GM13976 (cell line): ENCODE results near the gene MAP2K3.
"Not testable (repeated sequence)": the region's sequence is repeated elsewhere in the genome, so short reads cannot be mapped to it uniquely, and the experiment has no call there.

ENCODE experiments used
- DNase-seq: peaks from one replicate; pipeline ENCODE4 v3.0.0; 2012; ENCODE audit warnings: low spot score
- in situ Hi-C: fragments of 300-500 bp; cut with MboI; formaldehyde crosslinking; loops from one replicate; pipeline ENCODE4 v1.12.0; 2022; ENCODE audit warnings: low sequenced_read_pairs, mixed read lengths, inconsistent platforms; ENCODE audit not compliant: unreplicated experiment
- TF ChIP-seq, protein P1 (sequence below): IDR thresholded peaks from 2 replicates; pipeline ENCODE4 v1.5.1; 2012; ENCODE audit warnings: borderline replicate concordance, mild to moderate bottlenecking; ENCODE audit not compliant: insufficient read depth; ENCODE audit errors: extremely low read depth, missing control alignments, control extremely low read depth

The MAP2K3 gene

DNA sequence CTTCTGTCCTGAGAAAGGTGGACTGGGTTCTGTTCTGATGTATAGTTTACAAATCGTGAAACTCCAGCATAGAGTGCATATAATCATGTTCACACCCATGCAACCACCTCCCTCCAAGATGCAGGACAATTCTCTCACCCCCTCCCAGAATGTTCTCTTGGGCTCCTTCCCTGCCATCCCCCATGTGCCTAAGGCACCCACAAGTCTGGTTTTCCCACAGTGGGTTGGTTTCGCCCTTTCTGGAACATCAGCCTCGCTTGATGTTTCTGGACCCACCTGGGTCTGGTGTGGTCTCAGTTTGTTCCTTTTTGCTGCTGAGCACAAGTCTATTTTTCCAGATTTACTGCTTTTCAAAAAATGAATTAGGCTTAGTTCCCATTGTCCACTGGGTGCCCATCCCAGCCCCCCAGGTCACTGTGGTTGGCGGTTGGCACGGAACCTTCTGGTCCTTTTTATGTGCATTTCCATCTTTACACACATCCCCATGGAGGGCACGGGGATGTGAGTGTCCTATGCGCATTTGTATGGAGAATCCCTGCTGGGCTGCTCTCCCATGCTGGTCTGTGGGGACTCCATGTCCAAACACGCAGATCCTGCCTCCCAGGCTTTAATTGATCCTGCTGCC, 19.0 kb downstream of the MAP2K3 start:
- TF ChIP-seq, protein P1, sequence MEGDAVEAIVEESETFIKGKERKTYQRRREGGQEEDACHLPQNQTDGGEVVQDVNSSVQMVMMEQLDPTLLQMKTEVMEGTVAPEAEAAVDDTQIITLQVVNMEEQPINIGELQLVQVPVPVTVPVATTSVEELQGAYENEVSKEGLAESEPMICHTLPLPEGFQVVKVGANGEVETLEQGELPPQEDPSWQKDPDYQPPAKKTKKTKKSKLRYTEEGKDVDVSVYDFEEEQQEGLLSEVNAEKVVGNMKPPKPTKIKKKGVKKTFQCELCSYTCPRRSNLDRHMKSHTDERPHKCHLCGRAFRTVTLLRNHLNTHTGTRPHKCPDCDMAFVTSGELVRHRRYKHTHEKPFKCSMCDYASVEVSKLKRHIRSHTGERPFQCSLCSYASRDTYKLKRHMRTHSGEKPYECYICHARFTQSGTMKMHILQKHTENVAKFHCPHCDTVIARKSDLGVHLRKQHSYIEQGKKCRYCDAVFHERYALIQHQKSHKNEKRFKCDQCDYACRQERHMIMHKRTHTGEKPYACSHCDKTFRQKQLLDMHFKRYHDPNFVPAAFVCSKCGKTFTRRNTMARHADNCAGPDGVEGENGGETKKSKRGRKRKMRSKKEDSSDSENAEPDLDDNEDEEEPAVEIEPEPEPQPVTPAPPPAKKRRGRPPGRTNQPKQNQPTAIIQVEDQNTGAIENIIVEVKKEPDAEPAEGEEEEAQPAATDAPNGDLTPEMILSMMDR: no peak
- in situ Hi-C loops: loop anchor here (25.0 kb wide), 1 partner anchor 484 kb away; no protein-coding TSS in a partner anchor
- DNase-seq: peak; percentile 56

DNA sequence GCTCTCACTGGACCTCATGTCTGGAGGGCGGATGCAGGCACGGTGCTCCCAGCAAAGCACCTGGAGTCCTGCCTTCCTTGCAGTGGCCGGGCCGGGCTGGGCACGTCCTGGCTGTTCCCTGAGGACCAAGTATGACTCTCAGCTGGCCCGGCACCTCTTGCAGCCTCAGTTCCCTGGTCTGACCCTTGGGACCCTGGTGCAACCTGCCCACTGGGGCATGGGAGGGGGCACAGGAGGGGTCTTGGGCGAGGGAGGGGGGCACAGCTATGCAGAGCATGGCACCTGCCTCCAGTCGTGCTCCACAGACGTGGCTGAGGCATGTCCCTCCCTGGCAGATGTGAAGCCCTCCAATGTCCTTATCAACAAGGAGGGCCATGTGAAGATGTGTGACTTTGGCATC, 19.6 kb downstream of the MAP2K3 start:
- in situ Hi-C loops: loop anchor here (25.0 kb wide), 1 partner anchor 483 kb away; no protein-coding TSS in a partner anchor
- TF ChIP-seq, protein P1: no peak
- peak; percentile 44 for DNase-seq

DNA sequence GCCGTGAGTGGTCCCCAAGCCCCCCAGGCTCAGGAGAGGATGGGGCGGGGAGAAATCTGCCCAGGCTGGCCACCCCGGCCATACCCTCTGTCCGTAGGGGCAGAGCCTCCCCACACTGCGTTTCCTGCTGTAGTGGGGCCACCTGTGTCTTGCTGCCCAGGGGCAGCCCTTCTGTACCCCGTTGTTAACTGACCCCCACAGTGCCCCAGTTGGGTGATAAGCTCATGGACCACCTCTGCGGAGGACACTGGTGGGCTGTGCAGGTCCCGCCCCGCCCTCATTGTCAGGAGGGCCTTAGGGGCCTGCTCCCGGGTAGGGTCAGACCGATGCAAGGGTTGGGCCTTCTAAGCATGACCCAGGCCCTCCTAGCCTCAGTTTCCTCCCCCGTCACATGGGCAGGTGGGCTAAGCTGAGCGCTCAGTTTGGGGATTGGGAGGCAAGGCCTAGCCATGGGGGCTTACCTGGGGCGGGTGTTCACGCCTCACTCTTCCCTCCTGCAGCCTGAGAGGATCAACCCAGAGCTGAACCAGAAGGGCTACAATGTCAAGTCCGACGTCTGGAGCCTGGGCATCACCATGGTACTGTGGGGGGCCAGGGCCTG, 20.1 kb downstream of the MAP2K3 start:
- in situ Hi-C loops: loop anchor here (25.0 kb wide), 1 partner anchor 483 kb away; no protein-coding TSS in a partner anchor
- DNase-seq: not testable (repeated sequence)

DNA sequence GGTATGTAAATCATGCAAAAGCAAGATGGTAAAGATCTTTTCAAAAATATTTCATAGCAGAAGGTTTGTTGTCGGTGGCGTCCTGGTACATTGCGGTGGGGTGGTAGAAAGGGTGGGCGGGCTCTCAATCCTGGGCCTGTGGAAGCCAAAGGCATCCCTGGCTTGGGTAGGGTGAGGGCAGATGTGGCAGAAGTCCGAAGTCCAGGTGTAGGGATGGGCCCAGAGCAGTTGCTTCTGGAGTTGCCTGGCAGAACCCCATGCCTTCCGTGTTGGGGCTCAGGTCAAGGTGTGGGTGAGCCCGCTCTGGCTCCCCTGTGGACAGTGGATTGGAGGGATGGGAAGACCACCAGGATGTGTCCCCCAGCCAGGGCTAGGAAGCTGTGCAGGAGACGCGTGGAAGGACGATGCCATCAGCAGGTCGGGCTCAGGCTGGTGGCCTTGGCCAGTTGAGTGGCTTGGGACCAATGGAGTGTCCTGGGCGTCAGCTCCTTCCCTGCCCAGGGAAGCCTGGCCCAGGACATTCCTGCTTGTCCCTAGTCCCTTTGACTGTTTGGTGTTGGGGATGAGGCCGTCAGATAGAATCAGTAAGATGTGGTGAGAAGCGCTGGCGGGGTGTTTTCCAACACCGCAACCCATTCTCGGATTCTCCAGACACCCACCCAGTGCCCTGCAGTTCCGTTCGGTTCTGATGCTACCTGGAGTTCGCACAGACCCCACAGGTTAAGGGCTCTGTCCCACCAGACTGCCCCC, 21.1 kb downstream of the MAP2K3 start:
- in situ Hi-C loops: loop anchor here (25.0 kb wide), 1 partner anchor 482 kb away; no protein-coding TSS in a partner anchor

DNA sequence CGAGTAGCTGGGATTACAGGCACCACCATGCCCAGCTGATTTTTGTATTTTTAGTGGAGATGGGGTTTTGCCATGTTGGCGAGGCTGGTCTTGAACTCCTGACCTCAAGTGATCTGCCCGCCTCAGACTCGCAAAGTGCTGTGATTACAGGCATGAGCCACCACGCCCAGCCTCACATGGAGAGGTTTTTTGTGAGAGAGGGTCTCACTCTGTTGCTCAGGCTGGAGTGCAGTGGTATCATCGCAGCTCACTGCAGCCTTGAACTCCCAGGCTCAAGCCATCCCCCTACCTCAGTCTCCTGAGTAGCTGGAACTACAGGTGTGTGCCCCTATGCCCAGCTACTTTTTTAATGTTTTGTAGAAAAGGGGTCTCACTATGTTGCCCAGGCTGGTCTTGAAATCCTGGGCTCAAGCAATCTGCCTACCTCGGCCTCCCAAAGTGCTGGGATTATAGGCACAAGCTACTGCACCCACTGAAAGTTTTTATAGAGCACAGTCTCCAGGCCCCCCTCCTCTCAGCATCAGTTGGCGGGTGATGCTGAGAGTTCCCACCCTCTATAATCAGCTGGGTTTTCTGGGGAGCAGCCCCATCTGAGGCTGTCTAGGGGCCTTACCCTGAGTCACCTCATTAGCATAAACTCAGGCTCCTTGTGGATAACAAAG, 22.2 kb downstream of the MAP2K3 start:
- not testable (repeated sequence) for DNase-seq
- in situ Hi-C loops: loop anchor here (25.0 kb wide), 1 partner anchor 481 kb away; no protein-coding TSS in a partner anchor

More for the DNA sequence above, 21.1 kb downstream of the MAP2K3 start:
- not testable (repeated sequence) for DNase-seq

DNA sequence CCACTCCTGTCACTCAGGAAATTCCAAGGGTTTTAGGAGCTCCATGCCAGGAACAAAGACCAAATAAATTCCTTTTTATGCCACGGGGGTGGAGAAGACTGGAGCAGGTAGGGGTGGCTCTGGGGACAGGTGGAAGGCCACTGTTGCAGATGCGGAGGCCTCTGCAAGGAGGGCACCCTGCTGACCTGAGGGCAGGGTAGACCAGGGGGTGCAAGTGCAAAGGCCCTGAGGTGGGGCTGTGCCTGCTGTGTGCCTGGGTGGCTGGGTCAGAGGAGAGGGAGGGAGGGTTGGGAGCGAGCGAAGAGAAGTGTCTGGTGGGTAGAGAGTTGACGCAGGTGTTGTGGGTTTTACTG, 22.7 kb downstream of the MAP2K3 start:
- in situ Hi-C loops: loop anchor here (25.0 kb wide), 1 partner anchor 480 kb away; no protein-coding TSS in a partner anchor
- DNase-seq: not testable (repeated sequence)

DNA sequence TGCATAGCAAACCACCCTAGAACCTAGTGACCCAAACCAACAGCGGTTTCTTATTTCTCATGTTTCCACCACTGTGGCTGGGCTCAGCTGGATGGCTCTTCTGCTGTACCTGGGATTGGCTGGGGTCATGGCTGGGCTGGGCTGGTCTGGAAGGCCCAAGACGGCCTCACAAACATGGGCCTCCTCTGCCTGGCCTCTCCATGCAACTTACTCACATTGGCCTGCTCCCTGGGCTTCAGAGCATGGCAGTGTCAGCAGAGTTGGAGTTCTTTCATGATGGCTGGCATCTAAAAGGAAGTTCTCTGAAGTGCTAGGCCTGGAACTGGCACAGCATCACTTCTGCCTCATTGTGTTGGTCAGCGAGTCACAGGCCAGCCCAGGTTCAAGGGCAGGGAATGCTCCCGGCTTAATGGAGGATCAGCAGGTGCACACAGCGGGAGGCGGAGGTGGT, 24.4 kb downstream of the MAP2K3 start:
- in situ Hi-C loops: loop anchor here (25.0 kb wide), 1 partner anchor 478 kb away; no protein-coding TSS in a partner anchor
- DNase-seq: not testable (repeated sequence)

DNA sequence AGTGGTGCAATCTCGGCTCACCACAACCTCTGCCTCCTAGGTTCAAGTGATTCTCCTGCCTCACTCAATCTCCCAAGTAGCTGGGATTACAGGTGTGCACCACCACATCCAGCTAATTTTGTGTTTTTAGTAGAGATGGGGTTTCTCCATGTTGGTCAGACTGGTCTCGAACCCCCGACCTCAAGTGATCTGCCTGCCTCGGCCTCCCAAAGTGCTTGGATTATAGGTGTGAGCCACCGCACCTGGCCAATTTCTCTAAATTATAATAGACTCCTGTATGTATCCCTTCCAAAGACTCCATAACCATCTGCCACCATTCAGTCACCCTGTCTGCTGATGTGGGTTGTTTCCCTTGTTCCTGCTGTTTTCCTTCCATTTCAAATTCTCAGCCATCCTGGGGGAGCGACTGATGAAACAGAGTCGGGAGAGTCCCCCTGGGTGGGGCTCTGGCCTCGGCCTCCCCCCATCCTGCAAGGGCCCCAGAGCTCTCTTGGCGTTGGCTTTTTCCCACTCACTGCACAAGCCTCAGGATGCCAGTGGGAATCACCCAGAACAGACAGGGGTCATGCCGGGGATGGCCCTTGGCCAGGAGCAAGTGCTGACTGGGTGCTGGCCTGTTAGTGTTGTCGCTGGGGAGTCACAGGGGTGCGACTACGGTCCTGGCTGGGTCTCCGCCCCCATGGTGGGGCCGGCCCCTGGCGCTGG, 25.7 kb downstream of the MAP2K3 start:
- not testable (repeated sequence) for DNase-seq
- in situ Hi-C loops: loop anchor here (25.0 kb wide), 1 partner anchor 477 kb away; no protein-coding TSS in a partner anchor

DNA sequence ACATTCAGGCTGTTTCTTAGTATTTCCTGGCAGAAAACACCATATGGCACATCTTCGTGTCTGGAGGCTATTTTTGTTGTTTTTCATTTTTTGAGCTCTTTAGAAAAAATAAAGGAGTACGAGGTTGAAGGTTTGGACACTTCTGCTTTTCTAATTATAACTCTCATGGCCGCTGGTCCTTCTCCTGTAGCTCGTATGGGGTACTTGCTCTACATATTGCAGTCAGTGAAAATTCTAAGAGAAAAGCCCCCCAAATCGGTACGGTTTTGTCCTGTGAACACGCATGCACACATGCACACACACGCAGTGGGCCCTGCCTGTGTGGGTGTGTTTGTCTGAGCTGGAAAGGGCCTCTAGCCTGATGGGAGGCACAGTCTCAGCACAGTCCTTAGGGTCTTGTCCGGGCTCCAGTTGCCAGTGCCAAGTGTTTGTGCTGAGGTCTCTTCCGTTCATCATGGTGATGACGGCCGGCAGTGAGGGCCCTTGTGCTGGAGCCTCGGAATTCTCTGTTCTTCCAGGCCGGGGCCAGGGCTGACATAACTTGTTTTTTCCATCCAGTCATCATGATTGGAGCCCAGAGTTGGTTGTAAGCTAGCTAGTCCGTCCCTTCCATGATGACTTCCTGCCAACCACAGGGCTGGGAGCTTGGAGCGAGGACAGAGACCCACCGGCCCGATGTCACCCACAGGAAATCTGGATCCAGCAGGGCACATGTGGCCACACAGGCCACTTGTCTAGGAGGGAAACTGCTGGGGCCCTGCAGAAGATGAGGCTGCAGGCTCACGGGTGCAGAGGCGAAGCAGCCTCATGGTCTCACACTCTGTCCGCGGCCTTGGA, 26.5 kb downstream of the MAP2K3 start:
- not testable (repeated sequence) for DNase-seq
- in situ Hi-C loops: loop anchor here (25.0 kb wide), 1 partner anchor 476 kb away; no protein-coding TSS in a partner anchor
